Measurements from ENCODE around the gene LGALS3BP. TPM values are rescaled to one million over a fixed set of nuclear protein-coding genes. Genes with fewer than 3 reads are reported as not detected.

LGALS3BP gene
- total RNA-seq, 1 experiment from 2014 or later = 507 TPM

DNA sequence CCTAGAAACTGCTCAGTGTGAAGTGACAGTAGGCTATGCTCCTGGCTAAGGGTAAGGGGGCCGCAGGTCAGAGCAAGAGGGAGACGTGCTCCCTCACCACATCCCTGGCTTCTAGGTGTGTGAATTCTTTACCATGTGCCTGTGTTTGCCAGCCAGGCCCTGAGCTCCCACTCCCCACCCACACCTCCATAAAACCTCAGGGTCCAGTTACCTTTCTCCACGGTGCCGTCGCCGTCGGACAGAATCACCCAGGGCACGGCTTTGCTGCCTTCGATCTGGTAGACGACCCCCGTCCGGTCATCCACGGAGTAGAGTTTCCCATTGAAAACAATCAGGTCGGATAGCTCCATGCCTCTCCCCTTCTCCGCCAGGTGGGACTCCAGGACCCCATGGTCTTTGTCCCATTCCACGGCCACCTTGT is 17.1 kb upstream of the LGALS3BP start:
- Histone ChIP-seq H4K20me1 (ENCODE audit: insufficient read depth) (peaks cover 4% of the 10 kb centered on the region), H3K4me1 (replicated peaks; ENCODE audit: insufficient read depth) (peaks cover 34% of the 10 kb centered on the region), H3K36me3 (ENCODE audit: low read depth) (peaks cover 22% of the 10 kb centered on the region), H3F3A (ENCODE audit: insufficient read depth, low read depth) (peaks cover 26% of the 10 kb centered on the region), H3K4me3 (no peak overlapping the region), H3K27ac (peak overlapping the region; percentile 62), H3K79me2 (ENCODE audit: low read depth) (peaks cover 76% of the 10 kb centered on the region), H3K9me2 (ENCODE audit: insufficient read depth) (no peaks in the 10 kb centered on the region), H3K9me3 (ENCODE audit: insufficient read depth, low read depth) (no peaks in the 10 kb centered on the region), H3K27me3 (ENCODE audit: insufficient read depth, low read depth) (no peaks in the 10 kb centered on the region), H3K4me2 (peak overlapping the region; percentile 50), H2AFZ (no peak overlapping the region)
- no peak for DNase-seq
- ChIA-PET POLR2A (ENCODE audit: unreplicated experiment) (interaction anchor here (0.6 to 1.4 kb wide), 3 partner anchors 10 to 720 kb away, joined by 3 to 9 read pairs (median 6); partner anchors contain the start of gene ENGASE), CTCF (interaction anchor here (1.4 kb wide), 1 partner anchor 30 kb away, joined by 10 read pairs; no protein-coding TSS in a partner anchor)
- TF ChIP-seq, protein P1, sequence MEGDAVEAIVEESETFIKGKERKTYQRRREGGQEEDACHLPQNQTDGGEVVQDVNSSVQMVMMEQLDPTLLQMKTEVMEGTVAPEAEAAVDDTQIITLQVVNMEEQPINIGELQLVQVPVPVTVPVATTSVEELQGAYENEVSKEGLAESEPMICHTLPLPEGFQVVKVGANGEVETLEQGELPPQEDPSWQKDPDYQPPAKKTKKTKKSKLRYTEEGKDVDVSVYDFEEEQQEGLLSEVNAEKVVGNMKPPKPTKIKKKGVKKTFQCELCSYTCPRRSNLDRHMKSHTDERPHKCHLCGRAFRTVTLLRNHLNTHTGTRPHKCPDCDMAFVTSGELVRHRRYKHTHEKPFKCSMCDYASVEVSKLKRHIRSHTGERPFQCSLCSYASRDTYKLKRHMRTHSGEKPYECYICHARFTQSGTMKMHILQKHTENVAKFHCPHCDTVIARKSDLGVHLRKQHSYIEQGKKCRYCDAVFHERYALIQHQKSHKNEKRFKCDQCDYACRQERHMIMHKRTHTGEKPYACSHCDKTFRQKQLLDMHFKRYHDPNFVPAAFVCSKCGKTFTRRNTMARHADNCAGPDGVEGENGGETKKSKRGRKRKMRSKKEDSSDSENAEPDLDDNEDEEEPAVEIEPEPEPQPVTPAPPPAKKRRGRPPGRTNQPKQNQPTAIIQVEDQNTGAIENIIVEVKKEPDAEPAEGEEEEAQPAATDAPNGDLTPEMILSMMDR (conservative IDR thresholded peaks at IDR 0.05) = no peak
- TF ChIP-seq EZH2 (IDR thresholded peaks at IDR 0.05; ENCODE audit: low read depth) = no peak
- BruUV-seq (replicated peaks) = no TSS peak
- intact Hi-C loops (cut with micrococcal nuclease; ENCODE audit: unreplicated experiment) = loop anchor here (2.0 kb wide), 1 partner anchor 20 kb away; no protein-coding TSS in a partner anchor

DNA sequence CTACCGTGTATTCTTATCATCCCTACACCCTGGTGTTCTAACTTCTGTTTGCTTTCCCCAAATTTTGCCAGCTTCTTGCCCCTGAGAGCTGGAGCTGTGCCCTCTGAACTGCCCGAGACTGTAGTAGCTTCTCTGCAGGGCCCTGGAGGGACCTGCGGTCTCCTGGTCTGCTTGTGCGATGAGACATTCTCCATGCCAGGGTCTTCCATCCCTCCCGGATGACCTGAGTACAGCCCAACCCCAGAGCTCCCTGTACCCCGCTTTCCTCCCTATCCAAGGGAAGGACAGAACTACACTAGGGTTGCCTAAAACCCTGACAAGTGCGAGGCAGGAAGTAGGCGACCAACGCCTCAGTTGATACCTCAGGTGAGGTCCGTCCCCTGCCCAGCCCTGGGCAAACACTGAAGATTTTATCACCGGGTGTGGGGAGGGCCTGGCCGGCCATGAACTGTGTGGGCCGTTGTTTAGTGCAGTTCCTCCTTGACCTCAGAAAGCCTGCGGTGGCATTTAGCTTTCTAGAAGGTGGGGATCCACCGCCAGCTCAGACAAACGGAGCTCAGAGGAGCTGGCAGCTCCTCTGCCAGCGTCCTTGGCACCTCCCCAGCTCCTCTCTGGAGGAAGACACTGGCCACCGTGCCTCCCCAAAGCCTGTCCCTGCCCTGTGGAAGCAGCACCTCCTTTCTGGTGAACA is 16.2 kb upstream of the LGALS3BP start:
- no peaks in the 10 kb centered on the region for H3K9me3 ChIP-seq (ENCODE audit: insufficient read depth, low read depth)
- H3K4me3 ChIP-seq = no peak overlapping the region; the same call in 1 of the 2 replicates
- H3K27ac ChIP-seq = peak overlapping the region; percentile 62
- H3K27me3 ChIP-seq (ENCODE audit: insufficient read depth, low read depth) = no peaks in the 10 kb centered on the region
- H3K9me2 ChIP-seq (ENCODE audit: insufficient read depth) = no peaks in the 10 kb centered on the region
- H3K4me1 ChIP-seq (replicated peaks; ENCODE audit: insufficient read depth) = peaks cover 34% of the 10 kb centered on the region
- H3K36me3 ChIP-seq (ENCODE audit: low read depth) = peaks cover 22% of the 10 kb centered on the region
- H3K79me2 ChIP-seq (ENCODE audit: low read depth) = peaks cover 67% of the 10 kb centered on the region
- no TSS peak for BruUV-seq (replicated peaks)
- ChIA-PET CTCF (interaction anchor here (0.6 to 1.4 kb wide), 9 partner anchors 9 to 856 kb away, joined by 3 to 10 read pairs (median 4); no protein-coding TSS in a partner anchor), POLR2A (ENCODE audit: unreplicated experiment) (interaction anchor here (0.5 to 1.4 kb wide), 10 partner anchors 9 to 923 kb away, joined by 3 to 20 read pairs (median 6); no protein-coding TSS in a partner anchor)
- no peak for TF ChIP-seq EZH2 (IDR thresholded peaks at IDR 0.05; ENCODE audit: low read depth)
- TF ChIP-seq, protein P1 (conservative IDR thresholded peaks at IDR 0.05) = no peak
- H3F3A ChIP-seq (ENCODE audit: insufficient read depth, low read depth) = peaks cover 26% of the 10 kb centered on the region
- peak; percentile 89 to 93 for DNase-seq
- no peak overlapping the region for H2AFZ ChIP-seq
- peaks cover under 1% of the 10 kb centered on the region for H4K20me1 ChIP-seq (ENCODE audit: insufficient read depth)
- H3K4me2 ChIP-seq = peak overlapping the region; percentile 50
- intact Hi-C loops (cut with micrococcal nuclease; ENCODE audit: unreplicated experiment) = loop anchor here (2.0 kb wide), 1 partner anchor 21 kb away; no protein-coding TSS in a partner anchor

- no peaks in the 10 kb centered on the region for H3K27me3 ChIP-seq (ENCODE audit: insufficient read depth, low read depth)
- H3K36me3 ChIP-seq (ENCODE audit: low read depth) = peaks cover 22% of the 10 kb centered on the region
- intact Hi-C loops (cut with micrococcal nuclease; ENCODE audit: unreplicated experiment) = no loop called here
- POLR2A ChIA-PET (ENCODE audit: unreplicated experiment) = no interaction called here
- peaks cover 60% of the 10 kb centered on the region for H3K79me2 ChIP-seq (ENCODE audit: low read depth)
- no peak overlapping the region for H2AFZ ChIP-seq
- peak overlapping the region; percentile 62 for H3K27ac ChIP-seq
- no peak for TF ChIP-seq EZH2 (IDR thresholded peaks at IDR 0.05; ENCODE audit: low read depth)
- TF ChIP-seq, protein P1 (conservative IDR thresholded peaks at IDR 0.05) = no peak
- H3K4me2 ChIP-seq = peak overlapping the region; percentile 50
- H3K9me3 ChIP-seq (ENCODE audit: insufficient read depth, low read depth) = no peaks in the 10 kb centered on the region
- no peak overlapping the region; the same call in 1 of the 2 replicates for H3K4me3 ChIP-seq
- H3F3A ChIP-seq (ENCODE audit: insufficient read depth, low read depth) = peaks cover 31% of the 10 kb centered on the region
- no peaks in the 10 kb centered on the region for H3K9me2 ChIP-seq (ENCODE audit: insufficient read depth)
- no TSS peak for BruUV-seq (replicated peaks)
- peaks cover 34% of the 10 kb centered on the region for H3K4me1 ChIP-seq (replicated peaks; ENCODE audit: insufficient read depth)
- CTCF ChIA-PET = interaction anchor here (0.6 to 1.4 kb wide), 4 partner anchors 32 to 457 kb away, joined by 3 to 10 read pairs (median 5); no protein-coding TSS in a partner anchor
- no peaks in the 10 kb centered on the region; the same call in 1 of the 2 replicates for H4K20me1 ChIP-seq (ENCODE audit: insufficient read depth)
- DNase-seq = no peak
Observed at GRCh38 chr17:78995022-78995760, 15.5 kb upstream of the LGALS3BP start.

All from PC-9 (cell line).